Body of pancreas (tissue), 4 donors: ENCODE results near the gene SRPK3. TPM values are rescaled to one million over a fixed set of nuclear protein-coding genes. Genes with fewer than 3 reads are reported as not detected.

Source experiments
- ATAC-seq: fragments of 150-250 bp; one replicate; pipeline ENCODE4 v1.9.1; 2016
- DNase-seq, 4 donors: peaks; one replicate each; pipeline ENCODE4 v3.0.0-alpha.2; 2019
- H3K27ac ChIP-seq, 4 donors: fragments of 200-600 bp; sonication (generic); 1 replicate in 3 of 4; 2 replicates in 1 of 4; pipeline versions ENCODE4 v1.5.1 to v1.6.1; 2016 to 2019; ENCODE audit warnings: mild to moderate bottlenecking in 1 of 4, mixed read lengths in 1 of 4, moderate library complexity in 1 of 4
- H3K27me3 ChIP-seq, 2 donors: fragments of 200-600 bp; sonication (generic); one replicate each; pipeline ENCODE4 v1.6.0; 2016; ENCODE audit warnings: mild to moderate bottlenecking in 1 of 2
- H3K36me3 ChIP-seq, 2 donors: fragments of 200-600 bp; sonication (generic); replicated peaks in 1 of 2; 2 replicates each; pipeline ENCODE4 v1.5.1; 2016; ENCODE audit warnings: low read depth in 2 of 2; ENCODE audit not compliant: insufficient read depth in 1 of 2
- H3K4me1 ChIP-seq: fragments of 200-600 bp; sonication (generic); one replicate; pipeline ENCODE4 v1.6.0; 2016
- H3K4me3 ChIP-seq, 2 donors: fragments of 200-600 bp; sonication (generic); 1 replicate in 1 of 2; 2 replicates in 1 of 2; pipeline ENCODE4 v1.5.1; 2016 to 2019
- H3K9me3 ChIP-seq, 3 donors: fragments of 200-600 bp; sonication (generic); 1 replicate in 2 of 3; 2 replicates in 1 of 3; pipeline ENCODE4 v1.5.1; 2016
- CTCF ChIP-seq, 7 experiments: fragments of 450-650 bp in 4 of 7; fragments of 200-600 bp in 3 of 7; sonication (generic) in 3 of 7; IDR thresholded peaks; one replicate each; pipeline ENCODE4 v1.5.1; 2016 to 2019; ENCODE audit warnings: antibody characterized with exemption in 7 of 7
- POLR2A ChIP-seq, 3 donors: fragments of 450-650 bp; IDR thresholded peaks; one replicate each; pipeline ENCODE4 v1.6.1; 2016; ENCODE audit warnings: antibody characterized with exemption in 3 of 3, mild to moderate bottlenecking in 2 of 3
- WGBS, 2 donors: methylation state at CpG; one replicate each; pipeline ENCODE4 v1.1.5; 2017; 5-methylcytosine and 5-hydroxymethylcytosine counted together
- intact Hi-C: fragments of 100-400 bp; cut with DNase I; formaldehyde crosslinking; loops from one replicate; pipeline ENCODE4 v1.15.1; 2023
- total RNA-seq, 2 donors: library from RNA; depleted of rRNA; stranded (reverse); fragments of >200 nt; gene quantifications; one replicate each; pipeline ENCODE4 v1.1.0, GENCODE V29; 2016

The SRPK3 gene
- total RNA-seq, 2 donors from 2014 or later, result not detected

DNA sequence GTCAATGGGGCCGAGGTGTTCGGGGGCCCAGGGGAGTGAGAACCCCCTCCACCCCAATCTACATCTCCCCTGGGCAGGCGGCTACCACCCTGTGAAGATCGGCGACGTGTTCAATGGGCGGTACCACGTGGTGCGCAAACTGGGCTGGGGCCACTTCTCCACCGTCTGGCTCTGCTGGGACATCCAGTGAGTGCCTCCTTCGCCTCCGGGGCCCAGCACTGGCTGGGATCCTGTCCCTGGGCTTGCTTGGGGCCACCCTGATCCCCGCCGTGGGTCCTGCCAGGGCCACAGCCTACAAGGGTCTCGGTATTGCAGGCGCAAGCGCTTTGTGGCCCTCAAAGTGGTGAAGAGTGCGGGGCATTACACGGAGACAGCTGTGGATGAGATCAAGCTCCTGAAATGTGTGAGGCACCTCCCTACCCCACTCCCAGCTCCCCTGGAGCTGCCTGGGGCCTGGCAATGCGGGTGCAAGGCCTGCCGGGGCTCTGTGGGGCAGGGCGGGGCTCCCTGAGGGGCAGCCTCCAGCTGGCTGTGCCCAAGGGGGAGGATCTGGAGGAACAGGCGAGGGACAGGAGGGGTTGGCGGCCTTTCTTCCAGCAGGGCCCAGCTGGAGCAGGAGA lies 697 bp downstream of the SRPK3 start:
- no peak for TF ChIP-seq POLR2A (IDR thresholded peaks at IDR 0.05)
- WGBS, 2 donors, result 69% methylated on average over 3 of the region's 24 CpGs; no CpG with 5 or more reads in 1 of the 2 donors
- H3K27me3 ChIP-seq, result no peaks in the 10 kb centered on the region
- no peaks in the 10 kb centered on the region for H3K9me3 ChIP-seq
- intact Hi-C loops, result no loop called here
- DNase-seq, result no peak
- no peak for ATAC-seq
- peaks cover 8% of the 10 kb centered on the region for H3K4me1 ChIP-seq
- H3K27ac ChIP-seq, result no peak overlapping the region
- H3K4me3 ChIP-seq, result no peak overlapping the region
- peaks cover 0 to 3% of the 10 kb centered on the region in 2 donors for H3K36me3 ChIP-seq

- peaks cover 0 to 3% of the 10 kb centered on the region in 2 donors for H3K36me3 ChIP-seq
- intact Hi-C loops, result no loop called here
- TF ChIP-seq POLR2A (IDR thresholded peaks at IDR 0.05) (no peak), CTCF (IDR thresholded peaks at IDR 0.05) (no peak)
- no peaks in the 10 kb centered on the region for H3K9me3 ChIP-seq
- no peaks in the 10 kb centered on the region for H3K27me3 ChIP-seq
- no peak overlapping the region for H3K27ac ChIP-seq
- no peak overlapping the region for H3K4me3 ChIP-seq
- no peak for DNase-seq
- peaks cover 8% of the 10 kb centered on the region for H3K4me1 ChIP-seq
- ATAC-seq, result no peak
- 50 to 70% methylated on average over 2 to 7 of the region's 11 CpGs for WGBS, 2 donors
Observed at GRCh38 chrX:153782313-153782712, 1.5 kb downstream of the SRPK3 start.

- no peak for DNase-seq
- WGBS, 2 donors, result 100% methylated on average over 2 of the region's 14 CpGs; no CpG with 5 or more reads in 1 of the 2 donors
- no peak overlapping the region for H3K4me3 ChIP-seq
- no peaks in the 10 kb centered on the region for H3K9me3 ChIP-seq
- H3K4me1 ChIP-seq, result peaks cover 8% of the 10 kb centered on the region
- ATAC-seq, result no peak
- H3K27me3 ChIP-seq, result no peaks in the 10 kb centered on the region
- H3K27ac ChIP-seq, result no peak overlapping the region
- intact Hi-C loops, result no loop called here
- peaks cover 0 to 3% of the 10 kb centered on the region in 2 donors for H3K36me3 ChIP-seq
- no peak for TF ChIP-seq POLR2A (IDR thresholded peaks at IDR 0.05)
- TF ChIP-seq CTCF (IDR thresholded peaks at IDR 0.05), result no peak
Observed at GRCh38 chrX:153782871-153783270, 2.0 kb downstream of the SRPK3 start.

DNA sequence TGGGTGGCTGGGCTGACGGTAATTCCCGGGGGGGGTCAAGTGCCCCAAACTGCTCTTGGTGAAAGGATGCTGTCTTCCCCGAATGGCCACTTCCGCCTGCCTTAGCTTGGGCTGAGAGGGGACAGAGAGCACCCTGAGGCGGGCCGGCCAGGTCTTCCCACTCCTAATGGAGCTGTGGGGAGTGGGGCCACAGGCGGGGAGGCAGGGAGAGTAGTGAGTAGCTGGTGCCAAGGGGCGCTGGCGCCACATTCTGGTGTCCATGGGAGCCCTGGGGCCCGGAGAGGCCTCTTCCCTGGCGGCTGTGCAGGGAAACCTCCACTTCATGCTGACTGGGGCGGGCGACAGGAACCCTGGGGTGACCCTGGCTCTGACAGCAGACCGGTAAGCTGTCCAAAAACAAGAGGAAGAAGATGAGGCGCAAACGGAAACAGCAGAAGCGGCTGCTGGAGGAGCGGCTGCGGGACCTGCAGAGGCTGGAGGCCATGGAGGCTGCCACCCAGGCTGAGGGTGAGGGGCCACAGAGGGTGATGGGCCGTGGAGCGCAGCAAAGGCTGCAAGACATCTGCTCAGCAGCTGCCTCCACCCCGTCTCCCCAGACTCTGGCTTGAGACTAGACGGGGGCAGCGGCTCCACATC lies 2.7 kb downstream of the SRPK3 start:
- Histone ChIP-seq H3K36me3 (peaks cover 0 to 3% of the 10 kb centered on the region in 2 donors), H3K4me1 (peaks cover 8% of the 10 kb centered on the region), H3K27me3 (no peaks in the 10 kb centered on the region), H3K9me3 (no peaks in the 10 kb centered on the region), H3K4me3 (no peak overlapping the region), H3K27ac (no peak overlapping the region)
- DNase-seq, result no peak
- 79 to 82% methylated on average over 4 to 20 of the region's 24 CpGs for WGBS, 2 donors
- intact Hi-C loops, result no loop called here
- no peak for ATAC-seq
- TF ChIP-seq POLR2A (IDR thresholded peaks at IDR 0.05), result no peak
- TF ChIP-seq CTCF (IDR thresholded peaks at IDR 0.05), result no peak

DNA sequence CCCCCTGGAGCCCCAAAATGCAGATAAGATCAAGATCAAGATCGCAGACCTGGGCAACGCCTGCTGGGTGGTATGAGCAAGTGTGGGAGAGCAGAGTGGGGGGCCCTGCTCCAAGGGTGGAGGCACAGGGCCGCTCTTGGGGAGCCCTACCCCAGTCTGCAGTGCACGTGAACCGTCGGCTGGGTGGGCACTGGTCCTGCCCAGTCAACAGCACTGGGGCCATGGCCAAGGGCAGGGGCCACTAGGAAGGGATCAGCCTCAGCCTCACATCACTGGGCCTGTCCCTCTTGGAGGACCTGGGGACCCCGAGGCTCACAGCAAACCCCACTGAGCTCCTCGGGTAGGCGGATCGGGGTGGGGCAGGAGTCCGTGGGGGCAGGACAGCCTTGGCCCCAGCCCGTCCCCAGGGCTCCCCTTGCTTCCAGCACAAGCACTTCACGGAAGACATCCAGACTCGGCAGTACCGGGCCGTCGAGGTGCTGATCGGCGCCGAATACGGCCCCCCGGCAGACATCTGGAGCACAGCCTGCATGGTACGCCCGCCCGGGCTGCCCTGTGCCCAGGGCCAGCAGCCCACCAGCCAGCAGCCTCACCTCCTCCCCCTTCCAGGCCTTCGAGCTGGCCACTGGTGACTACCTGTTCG lies 3.6 kb downstream of the SRPK3 start:
- intact Hi-C loops, result no loop called here
- WGBS, 2 donors, result 95% methylated on average over 8 of the region's 27 CpGs; no CpG with 5 or more reads in 1 of the 2 donors

More for the DNA sequence above, 3.6 kb downstream of the SRPK3 start:
- H3K27ac ChIP-seq, result no peak overlapping the region
- H3K4me1 ChIP-seq, result peaks cover 8% of the 10 kb centered on the region
- DNase-seq, result no peak
- H3K27me3 ChIP-seq, result no peaks in the 10 kb centered on the region
- H3K36me3 ChIP-seq, result peaks cover 0 to 3% of the 10 kb centered on the region in 2 donors
- no peak overlapping the region for H3K4me3 ChIP-seq
- TF ChIP-seq POLR2A (IDR thresholded peaks at IDR 0.05) (no peak), CTCF (IDR thresholded peaks at IDR 0.05) (no peak)
- no peak for ATAC-seq
- H3K9me3 ChIP-seq, result no peaks in the 10 kb centered on the region
